HG02840 (cell line): ENCODE measurements around the gene DGUOK.
"Not testable (repeated sequence)": the region's sequence is repeated elsewhere in the genome, so short reads cannot be mapped to it uniquely, and the experiment has no call there.

Source experiments
- ATAC-seq: cut with Tn5 transposase; IDR thresholded peaks from one replicate; pipeline ENCODE4 v1.9.1; 2021; ENCODE audit warnings: mild to moderate bottlenecking, moderate library complexity, moderate number of reproducible peaks; ENCODE audit not compliant: unreplicated experiment, low FRiP score

Gene DGUOK

DNA sequence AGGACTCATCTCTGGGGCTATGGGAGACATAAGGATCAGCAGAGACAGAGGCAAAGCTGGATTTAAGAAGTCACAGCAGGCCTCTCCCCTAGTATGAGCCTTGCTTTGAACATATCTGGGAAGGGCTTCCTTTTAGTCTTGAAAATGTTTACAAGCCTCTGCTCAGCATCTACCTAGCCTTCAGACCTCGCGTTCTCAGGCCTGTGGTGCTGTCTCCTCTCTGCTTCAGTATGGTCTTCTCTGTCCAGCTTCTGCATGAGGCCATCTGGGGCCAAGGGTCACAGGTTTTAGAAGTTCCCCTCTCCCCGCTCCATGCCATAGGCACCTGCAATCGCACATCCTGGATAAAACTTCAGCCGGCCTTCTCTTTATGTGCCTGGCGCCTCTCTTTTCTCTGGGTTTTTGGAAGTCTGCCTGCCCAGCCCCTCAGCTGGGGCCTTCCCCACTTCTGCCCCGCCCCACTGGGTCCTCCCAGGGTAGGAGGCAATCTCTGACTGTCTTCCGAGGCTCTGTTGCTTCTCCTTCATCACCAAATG lies 26.8 kb upstream of the DGUOK start:
- no peak for ATAC-seq

DNA sequence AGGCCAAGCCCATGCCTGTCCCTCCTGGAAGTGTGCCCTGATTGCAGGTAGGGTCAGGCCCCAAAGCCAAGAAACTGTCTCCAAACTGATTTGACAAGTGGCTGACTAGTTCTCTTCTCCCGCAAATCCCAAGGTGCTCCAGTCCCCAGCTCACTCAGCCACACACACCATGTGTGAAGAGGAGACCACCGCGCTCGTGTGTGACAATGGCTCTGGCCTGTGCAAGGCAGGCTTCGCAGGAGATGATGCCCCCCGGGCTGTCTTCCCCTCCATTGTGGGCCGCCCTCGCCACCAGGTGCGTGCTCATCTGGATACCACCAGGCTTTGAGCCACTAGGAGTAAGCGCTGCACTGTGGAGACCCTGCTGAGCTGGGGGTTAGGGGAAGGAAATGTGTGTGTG lies 25.5 kb upstream of the DGUOK start:
- ATAC-seq = no peak

DNA sequence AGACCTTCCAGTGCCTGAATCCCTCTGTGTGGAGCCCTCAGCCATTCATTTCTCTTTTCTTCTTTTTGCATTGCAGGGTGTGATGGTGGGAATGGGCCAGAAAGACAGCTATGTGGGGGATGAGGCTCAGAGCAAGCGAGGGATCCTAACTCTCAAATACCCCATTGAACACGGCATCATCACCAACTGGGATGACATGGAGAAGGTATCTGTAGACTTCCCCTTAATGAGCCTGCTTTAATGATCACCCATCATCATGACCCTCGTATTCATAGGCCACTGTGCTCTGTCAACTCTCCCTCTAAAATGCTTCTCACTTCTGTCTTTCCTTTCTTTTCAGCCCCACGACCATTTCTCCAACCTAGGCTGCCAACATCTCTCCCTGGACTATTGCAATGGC lies 24.4 kb upstream of the DGUOK start:
- no peak for ATAC-seq

DNA sequence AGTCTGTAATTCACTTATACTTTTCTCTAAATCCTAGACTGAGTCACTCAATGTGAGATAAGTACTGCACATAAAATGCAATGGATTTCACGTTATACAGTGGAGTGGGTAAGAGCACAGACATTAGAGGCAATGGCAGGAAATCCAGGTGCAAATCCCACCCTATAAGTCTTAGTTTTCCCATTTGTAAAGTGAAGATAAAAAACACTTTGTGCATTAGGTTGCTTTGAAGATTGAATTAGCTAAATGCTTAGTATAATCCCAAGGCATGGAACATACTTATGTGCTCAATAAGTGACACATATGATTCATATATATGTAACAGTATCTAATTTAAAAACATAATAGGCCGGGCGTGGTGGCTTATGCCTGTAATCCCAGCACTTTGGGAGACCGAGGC lies 23.4 kb upstream of the DGUOK start:
- no peak for ATAC-seq

GRCh38 chr2:73903949-73904613 lies 22.6 kb upstream of the DGUOK start:
- ATAC-seq = not testable (repeated sequence)

- ATAC-seq = no peak
Measured at GRCh38 chr2:73904952-73905351, 21.7 kb upstream of the DGUOK start.

DNA sequence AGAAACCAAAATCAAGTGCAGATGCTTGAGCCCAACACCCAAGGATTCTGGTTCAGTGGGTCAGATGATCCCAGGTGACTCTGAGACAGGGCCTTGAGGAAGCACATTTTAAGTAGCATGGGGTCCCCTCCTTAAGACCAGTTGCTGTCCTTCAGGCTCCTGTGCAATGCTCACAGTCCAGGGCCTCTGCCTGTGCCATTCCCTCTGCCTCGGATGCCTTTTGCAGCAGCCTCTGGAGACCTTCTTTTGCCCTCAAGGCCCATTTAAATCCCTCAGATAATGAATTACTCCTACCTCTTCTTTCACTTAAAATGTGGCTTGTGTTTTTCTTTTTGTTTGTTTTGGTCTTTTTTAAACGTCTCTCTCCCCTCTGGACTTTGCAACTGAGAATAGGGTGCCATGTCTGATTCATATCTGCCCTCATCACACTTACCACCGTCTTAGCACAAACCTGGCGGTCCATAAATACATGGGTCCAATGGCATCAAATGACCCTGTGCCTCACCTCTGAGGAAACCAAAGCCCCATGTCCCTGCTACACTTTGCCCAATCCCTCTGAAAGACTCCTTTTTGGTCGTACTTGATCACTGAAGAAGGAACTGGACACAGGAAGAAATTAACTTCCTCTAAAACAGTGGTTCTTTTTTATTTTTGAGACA lies 19.7 kb upstream of the DGUOK start:
- ATAC-seq = no peak

DNA sequence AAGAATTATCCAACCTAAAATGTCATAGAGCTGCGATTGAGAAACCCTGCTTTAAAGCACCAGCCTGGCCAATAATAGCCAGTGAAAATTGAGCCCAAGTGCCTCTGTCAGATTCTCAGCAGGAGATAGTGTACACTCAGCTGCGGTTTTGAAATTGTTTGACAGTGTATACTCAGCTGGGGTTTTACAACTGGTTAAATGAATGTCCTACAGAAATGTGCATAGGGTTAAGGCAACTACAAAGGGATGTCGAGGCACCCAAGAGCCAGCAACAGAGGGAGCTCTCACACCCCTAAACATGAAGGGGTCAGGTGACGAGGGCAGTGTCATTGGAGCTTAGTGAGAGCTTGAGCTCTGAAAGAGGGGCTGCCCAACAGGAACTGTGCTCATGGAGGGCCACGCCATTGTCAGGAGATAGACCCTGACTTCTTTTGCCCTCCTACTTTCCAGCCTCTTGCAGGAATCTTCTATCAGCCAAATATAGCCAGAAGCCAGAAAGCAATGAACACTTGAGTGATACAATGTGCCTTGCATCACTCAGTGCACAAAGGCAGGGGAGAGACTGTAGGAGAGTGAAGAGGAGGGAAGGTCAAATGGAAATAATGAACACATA lies 18.7 kb upstream of the DGUOK start:
- ATAC-seq = no peak

DNA sequence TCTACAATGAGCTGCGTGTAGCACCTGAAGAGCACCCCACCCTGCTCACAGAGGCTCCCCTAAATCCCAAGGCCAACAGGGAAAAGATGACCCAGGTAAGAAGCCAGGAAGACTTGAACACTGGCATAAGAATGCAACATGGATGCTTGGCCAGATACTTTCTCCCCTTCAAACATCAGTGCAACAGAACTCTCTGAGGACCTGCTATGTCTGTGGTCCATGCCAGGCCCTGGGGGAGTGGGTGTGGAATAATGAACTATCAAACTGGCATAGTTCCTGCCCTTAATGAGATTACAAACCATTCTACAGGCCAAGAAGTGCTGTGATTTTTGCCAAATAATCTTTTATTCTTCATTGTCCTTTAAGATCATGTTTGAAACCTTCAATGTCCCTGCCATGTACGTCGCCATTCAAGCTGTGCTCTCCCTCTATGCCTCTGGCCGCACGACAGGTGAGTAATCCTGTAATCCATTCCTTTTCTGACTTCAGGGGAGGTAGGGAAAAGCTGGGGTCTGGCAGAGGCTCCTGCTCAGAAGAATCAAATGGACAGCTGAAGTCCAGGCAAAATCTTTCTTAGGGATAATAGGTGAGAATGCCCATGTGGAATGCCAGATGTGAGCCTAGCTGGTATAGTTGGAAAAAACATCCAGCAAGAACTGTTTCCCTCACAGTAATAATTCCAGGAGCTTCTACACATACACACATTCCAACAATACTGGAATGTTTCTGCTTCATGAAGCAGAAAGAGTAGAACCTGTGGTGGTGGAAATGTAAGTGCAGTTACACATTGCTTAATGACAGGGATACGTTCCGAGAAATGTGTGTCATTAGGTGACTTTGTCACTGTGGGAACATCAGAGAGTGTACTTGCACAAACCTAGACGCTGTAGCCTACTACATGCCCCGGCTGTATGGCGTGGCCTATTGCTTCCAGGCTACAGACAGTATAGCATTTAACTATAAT lies 17.7 kb upstream of the DGUOK start:
- no peak for ATAC-seq

GRCh38 chr2:73910873-73911547 lies 15.7 kb upstream of the DGUOK start:
- no peak for ATAC-seq

DNA sequence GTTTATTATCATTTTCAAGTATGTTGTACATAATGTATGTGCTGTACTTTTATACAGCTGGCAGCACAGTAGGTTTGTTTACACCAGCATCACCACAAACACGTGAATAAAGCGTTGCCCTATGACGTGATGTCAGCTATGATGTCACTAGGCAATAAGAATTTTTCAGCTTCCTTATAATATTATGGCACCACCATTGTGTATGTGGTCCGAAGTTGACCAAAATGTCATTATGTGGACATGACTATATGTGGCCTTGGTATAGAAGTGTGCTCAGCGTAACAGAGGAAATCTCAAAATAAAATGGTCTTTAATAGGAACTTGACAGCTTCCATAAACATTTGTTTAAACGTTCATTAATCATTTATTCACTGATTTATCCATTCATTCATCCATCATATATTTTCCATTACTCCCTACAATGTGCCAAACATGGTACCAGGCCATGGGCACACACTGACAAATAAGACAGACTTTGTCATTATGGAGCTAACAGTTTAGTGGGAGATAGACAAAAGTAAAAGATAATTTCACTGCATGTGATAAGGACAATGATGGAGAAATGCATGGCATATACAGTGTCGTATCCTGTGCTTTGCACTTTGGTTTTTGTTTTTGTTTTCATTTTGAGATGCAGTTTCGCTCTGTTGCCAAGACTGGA lies 15.0 kb upstream of the DGUOK start:
- no peak for ATAC-seq

DNA sequence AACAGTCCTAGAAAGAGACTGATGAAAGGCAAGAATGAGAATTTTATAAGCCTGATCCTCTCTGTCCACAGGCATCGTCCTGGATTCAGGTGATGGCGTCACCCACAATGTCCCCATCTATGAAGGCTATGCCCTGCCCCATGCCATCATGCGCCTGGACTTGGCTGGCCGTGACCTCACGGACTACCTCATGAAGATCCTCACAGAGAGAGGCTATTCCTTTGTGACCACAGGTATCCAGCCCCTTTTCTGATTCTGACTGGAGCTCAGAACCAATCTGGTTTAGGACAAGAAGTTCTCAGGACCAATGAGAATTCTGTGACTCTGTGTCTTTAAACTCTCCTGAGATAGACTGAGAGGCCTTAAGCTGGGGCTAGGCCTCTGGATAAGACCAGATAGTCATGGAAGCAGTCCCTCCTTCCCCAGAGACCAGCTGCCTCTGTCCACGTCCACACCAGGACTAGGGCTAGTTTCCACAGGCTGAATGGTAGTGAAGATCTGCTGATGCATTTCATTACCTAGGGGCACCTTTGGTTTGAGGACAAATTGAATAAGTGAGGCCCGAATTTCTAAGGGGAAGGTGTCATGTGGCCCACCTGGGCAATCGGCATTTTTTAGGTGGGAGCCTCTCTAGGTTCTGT lies 13.1 kb upstream of the DGUOK start:
- ATAC-seq = no peak

- no peak for ATAC-seq
Measured at GRCh38 chr2:73914667-73915066, 12.0 kb upstream of the DGUOK start.

DNA sequence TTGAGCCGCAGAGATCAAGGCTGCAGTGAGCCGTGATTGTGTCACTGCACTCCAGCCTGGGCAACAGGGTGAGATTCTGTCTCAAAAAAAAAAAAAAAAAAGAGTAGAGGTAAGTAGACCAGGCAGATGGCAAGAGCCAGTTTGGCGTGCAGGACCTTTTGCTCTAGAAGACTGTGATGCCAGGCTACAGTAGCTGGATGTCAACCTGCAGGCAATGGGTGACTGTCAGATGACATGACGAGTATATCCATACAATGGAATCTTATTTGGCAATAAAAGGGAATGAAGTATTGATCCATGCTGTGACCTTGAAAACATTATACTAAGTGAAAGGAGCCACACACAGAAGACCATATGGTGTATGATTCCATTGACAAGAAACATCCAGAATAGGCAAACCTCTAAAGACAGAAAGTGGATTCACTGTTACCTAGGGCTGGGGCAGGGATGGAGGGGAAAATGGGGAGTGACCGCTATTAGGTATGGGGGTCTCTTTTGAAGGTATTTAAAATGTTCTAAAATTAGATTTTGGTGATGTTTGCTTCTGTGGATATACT lies 11.2 kb upstream of the DGUOK start:
- ATAC-seq = no peak

GRCh38 chr2:73916666-73917065 lies 10.0 kb upstream of the DGUOK start:
- ATAC-seq = no peak

DNA sequence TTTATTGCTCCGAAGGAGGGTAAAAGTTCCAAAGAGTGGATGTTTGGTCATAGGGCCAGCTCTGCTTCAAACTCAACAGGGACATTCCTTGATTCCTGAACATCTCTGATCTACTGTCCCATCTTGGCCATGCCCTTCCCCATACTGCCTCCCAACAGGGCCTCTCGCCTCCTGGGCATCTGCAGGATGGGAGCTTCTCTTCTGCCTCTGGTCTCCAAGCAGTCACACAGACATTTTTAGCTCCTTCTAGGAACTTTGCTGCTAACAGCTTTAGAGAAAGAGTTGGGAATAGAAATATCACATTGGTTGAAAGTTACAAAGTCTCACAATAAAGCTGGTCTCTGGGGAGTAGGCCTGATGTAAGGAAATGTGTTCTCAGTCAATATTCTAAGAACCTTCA lies 9.4 kb upstream of the DGUOK start:
- ATAC-seq = no peak

- ATAC-seq = no peak
Measured at GRCh38 chr2:73917696-73918207, 8.9 kb upstream of the DGUOK start.

DNA sequence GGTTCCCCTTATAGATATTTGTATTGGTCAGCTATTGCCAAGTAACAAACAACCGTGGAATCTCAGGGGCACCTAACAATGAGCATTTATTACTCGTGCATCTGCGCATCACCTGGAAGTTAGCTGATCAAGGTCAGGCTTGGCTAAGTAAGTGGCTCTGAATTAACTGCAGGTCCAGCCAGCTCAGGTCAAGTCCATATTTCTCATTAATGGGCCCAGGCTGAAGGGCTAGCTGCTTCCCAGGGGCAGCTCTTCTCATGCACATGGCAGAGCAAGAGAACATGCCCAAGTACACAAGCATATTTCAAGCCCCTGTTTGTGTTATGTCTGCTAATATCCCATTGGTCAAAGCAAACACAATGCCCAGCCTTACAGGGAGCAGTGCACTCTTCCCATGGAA lies 7.8 kb upstream of the DGUOK start:
- no peak for ATAC-seq
